Myocyte (in vitro differentiated cells): ENCODE results near the gene SLC7A8. TPM values are rescaled to one million over a fixed set of nuclear protein-coding genes. Genes with fewer than 3 reads are reported as not detected.

Source experiments
- total RNA-seq: library from RNA; depleted of rRNA; stranded (reverse); fragments of >200 nt; gene quantifications from 2 replicates; pipeline ENCODE4 v1.2.3, GENCODE V29; 2014

SLC7A8 gene
- total RNA-seq, 1 donor from 2014 or later, result 4.8 TPM

Other genes with a start within 250 kb of the SLC7A8 start
- gene HAUS4, start 226.6 kb downstream of the SLC7A8 start, total RNA-seq, result 17.4 and 21.2 TPM in 2 replicates
- 150 and 178 TPM in 2 replicates for gene AJUBA, start 201.1 kb downstream of the SLC7A8 start, total RNA-seq
- 5.5 and 7.2 TPM in 2 replicates for gene C14orf93, start 173.5 kb downstream of the SLC7A8 start, total RNA-seq
- 250 and 303 TPM in 2 replicates for gene PSMB5, start 148.8 kb downstream of the SLC7A8 start, total RNA-seq
- gene PSMB11, start 141.4 kb downstream of the SLC7A8 start, total RNA-seq, result not detected in 2 replicates
- gene CDH24, start 126.1 kb downstream of the SLC7A8 start, total RNA-seq, result 3.2 and 3.7 TPM in 2 replicates
- gene ACIN1, start 88.5 kb downstream of the SLC7A8 start, total RNA-seq, result 85.4 and 90.4 TPM in 2 replicates
- gene C14orf119, start 88.2 kb downstream of the SLC7A8 start, total RNA-seq, result 28.9 and 40.7 TPM in 2 replicates
- gene CIROP, start 78.7 kb downstream of the SLC7A8 start, total RNA-seq, result not detected in 2 replicates
- not detected in 2 replicates for gene CEBPE, start 64.4 kb downstream of the SLC7A8 start, total RNA-seq
- gene RNF212B, start 54.3 kb upstream of the SLC7A8 start, total RNA-seq, result not detected in 2 replicates
- gene HOMEZ, start 102.5 kb upstream of the SLC7A8 start, total RNA-seq, result 7.1 and 8.7 TPM in 2 replicates
- gene PPP1R3E, start 119.2 kb upstream of the SLC7A8 start, total RNA-seq, result 6.1 and 8.1 TPM in 2 replicates
- 19.4 and 22.0 TPM in 2 replicates for gene BCL2L2, start 123.2 kb upstream of the SLC7A8 start, total RNA-seq
- gene PABPN1, start 137.8 kb upstream of the SLC7A8 start, total RNA-seq, result 90.2 and 90.5 TPM in 2 replicates
- gene SLC22A17, start 169.2 kb upstream of the SLC7A8 start, total RNA-seq, result 9.6 and 11.1 TPM in 2 replicates
- not detected in 2 replicates for gene EFS, start 181.5 kb upstream of the SLC7A8 start, total RNA-seq
- not detected in 2 replicates for gene IL25, start 189.1 kb upstream of the SLC7A8 start, total RNA-seq
- gene CMTM5, start 193.4 kb upstream of the SLC7A8 start, total RNA-seq, result not detected in 2 replicates
- gene MYH6, start 224.6 kb upstream of the SLC7A8 start, total RNA-seq, result 2.6 and 3.4 TPM in 2 replicates